M059J (cell line): ENCODE measurements around the gene ZBTB47. TPM values are rescaled to one million over a fixed set of nuclear protein-coding genes. Genes with fewer than 3 reads are reported as not detected.

Experiments used
- DNase-seq: peaks from one replicate; pipeline ENCODE4 v3.0.0-alpha.2; 2012; ENCODE audit warnings: low read depth
- total RNA-seq: library from RNA; depleted of rRNA; stranded (reverse); fragments of >200 nt; shearing (Covaris generic); gene quantifications from 2 replicates; pipeline ENCODE4 v1.2.3, GENCODE V29; 2014; rRNA removed

The ZBTB47 gene
- total RNA-seq, 1 experiment from 2014 or later: 5.5 TPM

DNA sequence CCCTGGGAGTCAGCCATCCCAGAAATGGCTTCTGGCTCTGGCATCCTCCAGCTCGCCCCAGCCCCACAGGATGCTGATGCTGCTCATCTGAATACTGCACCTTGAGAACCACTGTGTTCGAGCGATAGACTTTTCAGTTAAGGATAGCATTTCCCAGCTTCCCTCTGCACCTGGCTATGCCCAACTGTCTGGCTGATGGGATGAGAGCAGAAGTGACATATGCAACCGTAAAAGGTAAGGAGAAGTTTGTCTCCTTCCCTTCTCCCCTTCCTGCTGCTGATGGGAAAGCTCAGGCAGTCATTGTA lies 58.8 kb downstream of the ZBTB47 start:
- DNase-seq: no peak

- no peak for DNase-seq
Measured at GRCh38 chr3:42712688-42713372, 59.3 kb downstream of the ZBTB47 start.

GRCh38 chr3:42713747-42714146 lies 60.2 kb downstream of the ZBTB47 start:
- DNase-seq: no peak

DNA sequence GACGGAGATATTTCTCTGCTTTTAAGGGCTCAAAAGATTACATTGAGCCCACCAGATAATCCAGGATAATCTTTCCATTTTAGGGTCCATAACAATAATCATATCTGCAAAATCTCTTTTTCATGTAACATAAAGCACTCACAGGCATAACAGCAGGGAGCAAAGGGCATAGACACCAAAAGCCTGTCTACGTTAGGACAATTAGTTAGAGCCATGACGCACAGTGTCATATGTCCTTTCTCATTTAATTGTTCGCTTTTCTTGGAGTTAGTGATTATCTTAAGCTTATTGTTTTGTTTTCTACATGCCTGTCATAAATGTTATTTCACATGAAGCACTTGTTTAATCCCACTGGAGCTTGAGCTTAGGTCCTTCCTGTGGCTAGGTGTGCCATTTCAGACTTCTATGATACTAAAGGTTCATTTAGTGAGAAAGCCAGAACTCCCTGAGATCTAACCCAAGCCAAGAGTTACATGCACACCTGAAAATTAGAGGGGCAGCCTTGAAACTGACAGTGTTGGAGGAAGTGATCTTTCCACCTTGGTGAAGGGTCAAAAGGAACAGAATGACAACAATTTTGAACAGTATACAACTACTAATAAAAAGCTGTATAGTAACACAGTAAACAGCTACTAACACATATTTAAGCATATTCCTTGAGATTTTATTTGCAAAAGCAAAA lies 60.8 kb downstream of the ZBTB47 start:
- DNase-seq: no peak

Other genes starting within 250 kb of the ZBTB47 start
- not detected in 2 replicates for gene LYZL4, start 243.1 kb upstream of the ZBTB47 start, total RNA-seq
- 0.12 and 0.15 TPM in 2 replicates for gene VIPR1, start 151.1 kb upstream of the ZBTB47 start, total RNA-seq
- 47.3 and 57.7 TPM in 2 replicates for gene SEC22C, start 71.7 kb upstream of the ZBTB47 start, total RNA-seq
- gene SS18L2, start 62.8 kb upstream of the ZBTB47 start, total RNA-seq: 34.6 and 35.1 TPM in 2 replicates
- gene NKTR, start 53.0 kb upstream of the ZBTB47 start, total RNA-seq: 8.0 and 9.4 TPM in 2 replicates
- not detected in 2 replicates for gene KLHL40, start 31.8 kb downstream of the ZBTB47 start, total RNA-seq
- gene HHATL, start 49.1 kb downstream of the ZBTB47 start, total RNA-seq: not detected in 2 replicates
- gene CCDC13, start 119.6 kb downstream of the ZBTB47 start, total RNA-seq: 0.62 TPM in 1 of 2 replicates, not detected in the other
- 138 and 163 TPM in 2 replicates for gene HIGD1A, start 150.8 kb downstream of the ZBTB47 start, total RNA-seq
- gene ACKR2, start 155.7 kb downstream of the ZBTB47 start, total RNA-seq: 0.02 TPM in 1 of 2 replicates, not detected in the other
- not detected in 2 replicates for gene CYP8B1, start 222.2 kb downstream of the ZBTB47 start, total RNA-seq